Inflammatory macrophage treated with lipopolysaccharide for 4 hours (primary cell): Measurements from ENCODE around the gene TMEM175.
A peak's percentile ranks its signal among the peaks of the same experiment; 100 is the strongest.

Experiments used
- DNase-seq: peaks from one replicate; pipeline ENCODE4 v3.0.0-alpha.2; 2020

Gene TMEM175, protein sequence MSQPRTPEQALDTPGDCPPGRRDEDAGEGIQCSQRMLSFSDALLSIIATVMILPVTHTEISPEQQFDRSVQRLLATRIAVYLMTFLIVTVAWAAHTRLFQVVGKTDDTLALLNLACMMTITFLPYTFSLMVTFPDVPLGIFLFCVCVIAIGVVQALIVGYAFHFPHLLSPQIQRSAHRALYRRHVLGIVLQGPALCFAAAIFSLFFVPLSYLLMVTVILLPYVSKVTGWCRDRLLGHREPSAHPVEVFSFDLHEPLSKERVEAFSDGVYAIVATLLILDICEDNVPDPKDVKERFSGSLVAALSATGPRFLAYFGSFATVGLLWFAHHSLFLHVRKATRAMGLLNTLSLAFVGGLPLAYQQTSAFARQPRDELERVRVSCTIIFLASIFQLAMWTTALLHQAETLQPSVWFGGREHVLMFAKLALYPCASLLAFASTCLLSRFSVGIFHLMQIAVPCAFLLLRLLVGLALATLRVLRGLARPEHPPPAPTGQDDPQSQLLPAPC

GRCh38 chr4:931960-932712 is at the start of gene TMEM175, which contains the start of gene GAK:
Gene TMEM175, plus strand, starts transcription at chr4:932460. Its CDS starts 15,280 bp downstream, at chr4:947740.
Gene GAK, minus strand, starts transcription at chr4:932316. Its CDS starts 129 bp downstream, at chr4:932187.
- peak; percentile 98 for DNase-seq

DNA sequence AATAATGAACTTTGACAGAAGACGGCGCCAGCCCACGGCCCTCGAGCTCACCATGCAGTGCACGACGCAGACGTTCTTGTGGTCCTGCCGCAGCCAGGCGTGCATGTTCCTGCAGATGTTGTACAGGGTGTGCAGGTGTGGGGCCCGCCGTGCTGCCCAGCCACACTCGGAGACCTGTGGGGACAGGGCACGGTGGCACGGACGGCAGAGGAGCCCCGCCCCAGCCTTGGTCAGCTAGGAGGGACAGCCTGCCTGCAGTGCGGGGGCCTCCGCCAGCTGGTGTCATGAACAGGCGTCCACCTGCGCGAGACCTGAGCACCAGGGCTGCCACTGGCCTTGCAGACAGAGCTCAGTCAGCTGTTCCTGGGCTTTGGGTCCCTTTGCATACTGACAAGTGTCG is 49.6 kb upstream of the TMEM175 start:
- DNase-seq: no peak

GRCh38 chr4:883377-884095 is 48.7 kb upstream of the TMEM175 start:
- no peak for DNase-seq

GRCh38 chr4:884259-884658 is 48.0 kb upstream of the TMEM175 start:
- no peak for DNase-seq

GRCh38 chr4:884896-885295 is 47.4 kb upstream of the TMEM175 start:
- no peak for DNase-seq

- no peak for DNase-seq
Observed at GRCh38 chr4:885353-885752, 46.9 kb upstream of the TMEM175 start.

DNA sequence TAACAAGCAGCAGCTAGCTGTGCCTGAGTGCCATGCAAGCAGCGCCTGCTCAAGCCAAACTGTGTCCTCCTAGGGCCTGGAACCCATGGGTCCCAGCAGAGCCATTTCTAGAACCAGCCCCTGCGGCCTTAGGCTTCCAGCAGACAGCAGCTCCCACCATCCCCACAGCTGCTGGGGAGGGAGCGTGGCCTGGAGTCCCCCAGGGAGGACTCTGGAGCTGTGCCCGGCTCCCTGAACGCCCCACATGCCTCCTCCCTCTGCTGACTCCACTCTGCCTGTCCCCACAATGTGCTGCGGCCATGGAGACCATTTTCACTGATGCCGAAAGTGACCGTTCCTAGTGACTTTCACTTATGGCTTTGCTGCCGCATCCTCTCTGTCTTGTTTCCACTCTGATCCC is 46.0 kb upstream of the TMEM175 start:
- DNase-seq: no peak

DNA sequence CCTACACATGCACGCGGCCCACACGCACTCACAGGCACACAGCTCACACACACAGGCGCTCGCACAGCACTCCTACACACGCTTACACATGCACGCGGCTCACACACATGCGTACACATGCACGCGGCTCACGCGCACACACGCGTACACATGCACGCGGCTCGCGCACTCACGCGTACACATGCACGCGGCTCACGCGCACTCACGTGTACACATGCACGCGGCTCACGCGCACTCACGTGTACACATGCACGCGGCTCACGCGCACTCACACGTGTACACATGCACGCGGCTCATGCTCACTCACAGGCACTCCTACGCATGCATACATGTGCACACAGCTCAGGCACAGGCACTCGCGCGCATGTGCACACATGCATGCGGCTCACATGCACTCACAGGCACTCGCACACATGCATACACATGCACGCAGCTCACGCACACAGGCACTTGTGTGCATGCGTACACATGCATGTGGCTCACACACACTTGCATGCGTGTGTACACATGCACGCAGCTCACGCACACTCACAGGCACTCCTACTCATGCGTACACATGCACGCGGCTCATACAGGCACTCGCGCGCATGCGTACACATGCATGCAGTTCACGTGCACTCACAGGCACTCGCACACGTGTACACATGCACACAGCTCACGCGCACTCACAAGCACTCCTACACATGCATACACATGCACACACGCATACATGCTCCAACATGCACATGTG is 45.1 kb upstream of the TMEM175 start:
- DNase-seq: no peak

DNA sequence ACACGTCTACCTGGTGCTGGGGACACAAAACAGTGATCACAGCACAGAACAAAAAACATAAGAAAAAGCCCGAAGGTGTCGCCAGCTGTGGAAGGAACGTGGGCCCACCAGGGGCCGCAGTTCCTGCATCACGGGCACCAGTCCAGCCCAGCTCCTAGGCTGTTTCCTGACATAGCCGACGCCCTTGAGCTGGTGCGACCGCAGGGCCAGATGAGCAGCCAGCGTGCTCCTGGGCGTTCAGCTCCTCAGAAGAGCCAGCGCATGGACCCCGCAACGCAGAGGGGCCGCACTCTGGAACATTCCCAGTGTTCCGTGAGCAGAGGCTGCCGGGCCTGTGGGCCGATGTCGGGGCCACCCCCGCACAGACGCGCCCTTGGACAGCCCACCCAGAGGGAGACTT is 44.2 kb upstream of the TMEM175 start:
- no peak for DNase-seq

GRCh38 chr4:889516-889915 is 42.7 kb upstream of the TMEM175 start:
- no peak for DNase-seq

DNA sequence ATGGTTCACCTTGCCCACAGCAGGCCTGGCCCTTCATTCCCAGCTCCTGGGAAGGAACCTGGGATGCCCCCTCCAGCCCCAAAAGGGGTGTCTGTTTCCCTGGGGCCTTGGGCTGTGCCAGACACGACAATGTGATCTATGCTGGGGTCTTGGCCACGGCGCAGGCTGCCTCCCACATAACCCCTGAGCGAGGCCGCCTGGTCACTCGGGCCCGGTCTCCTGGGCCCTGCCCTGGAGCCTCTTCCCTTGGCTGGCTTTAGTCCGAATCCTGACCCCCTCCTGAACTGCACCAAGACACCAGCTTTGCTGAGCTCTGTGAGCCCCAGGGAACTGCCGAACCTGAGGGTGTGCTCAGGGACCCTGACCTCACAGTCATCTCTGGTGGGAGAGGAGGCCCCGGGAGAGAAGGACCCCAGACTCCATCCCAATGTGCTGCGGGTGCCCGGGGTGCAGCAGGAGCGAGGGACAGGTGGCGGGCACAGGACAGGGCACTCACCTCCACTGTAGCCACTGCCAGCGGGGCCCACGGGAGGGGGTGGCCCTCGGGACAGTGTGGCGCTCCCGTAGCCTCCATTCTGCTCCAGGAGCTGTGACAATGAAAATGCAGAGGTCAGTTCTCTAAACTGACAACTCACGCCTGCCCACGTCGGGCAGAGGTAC is 42.1 kb upstream of the TMEM175 start:
- no peak for DNase-seq

- no peak for DNase-seq
Observed at GRCh38 chr4:891747-892146, 40.5 kb upstream of the TMEM175 start.

DNA sequence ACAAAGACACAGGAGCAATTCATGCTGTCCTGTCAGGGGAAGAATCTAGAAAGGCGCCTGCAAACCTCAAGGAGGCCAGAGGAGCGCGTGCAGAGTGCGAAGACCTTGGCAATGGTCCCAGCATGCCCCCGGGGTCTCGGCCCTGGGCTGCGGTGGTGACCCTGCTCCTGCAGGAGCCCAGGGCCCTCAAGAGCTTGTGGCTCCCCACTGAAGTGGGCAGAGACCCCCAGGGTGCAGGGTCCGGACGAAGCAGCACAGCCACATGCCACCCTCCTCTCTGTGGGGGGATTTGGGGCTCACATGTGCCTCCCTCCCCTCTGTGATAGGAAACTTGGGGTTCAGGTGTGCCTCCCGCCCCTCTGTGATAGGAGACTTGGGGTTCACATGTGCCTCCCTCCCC is 39.5 kb upstream of the TMEM175 start:
- no peak for DNase-seq

GRCh38 chr4:893276-893994 is 38.8 kb upstream of the TMEM175 start:
- no peak for DNase-seq

- DNase-seq: no peak
Observed at GRCh38 chr4:893995-894705, 38.1 kb upstream of the TMEM175 start.

DNA sequence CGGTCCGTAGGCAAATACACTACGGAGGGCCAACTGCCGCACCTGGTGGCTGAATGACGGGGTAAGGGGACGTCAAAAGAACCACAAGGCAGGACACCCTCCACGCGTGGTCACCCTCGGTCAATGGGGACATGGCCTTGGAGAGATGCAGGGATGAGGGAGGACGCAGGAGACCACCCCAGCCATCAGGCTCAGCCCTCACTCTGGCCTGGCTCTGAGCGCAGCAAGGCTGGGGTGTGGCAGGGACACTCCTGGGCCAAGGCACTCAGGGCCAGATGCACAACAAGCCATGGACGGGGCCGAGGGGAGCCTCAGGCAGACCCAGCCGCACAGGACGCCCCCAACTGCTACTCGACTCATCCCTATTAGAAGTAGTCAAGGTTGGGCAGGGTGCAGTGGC is 36.7 kb upstream of the TMEM175 start:
- DNase-seq: no peak

DNA sequence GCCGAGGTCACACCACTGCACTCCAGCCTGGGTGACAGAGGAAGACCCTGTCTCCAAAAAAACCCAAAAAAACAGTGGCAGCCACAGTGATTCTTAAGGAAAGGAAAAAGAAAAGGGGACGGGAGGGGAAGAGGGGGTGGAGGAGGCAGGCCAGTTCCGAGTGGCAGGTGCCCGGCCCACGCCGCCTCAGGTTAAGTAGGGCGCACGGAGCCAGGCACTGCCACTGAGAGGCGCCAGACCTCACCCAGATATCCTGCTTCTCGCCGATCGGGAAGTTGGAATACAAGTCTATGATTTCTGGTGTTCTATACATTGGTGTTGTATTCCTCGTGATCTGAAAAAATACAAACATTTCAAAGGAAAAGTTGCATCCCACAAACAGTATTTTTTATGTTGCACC is 36.0 kb upstream of the TMEM175 start:
- DNase-seq: no peak

- no peak for DNase-seq
Observed at GRCh38 chr4:896630-897029, 35.6 kb upstream of the TMEM175 start.

GRCh38 chr4:898123-898522 is 34.1 kb upstream of the TMEM175 start:
- DNase-seq: no peak

GRCh38 chr4:898869-899555 is 33.2 kb upstream of the TMEM175 start:
- DNase-seq: no peak
